Mesenchymal stem cell (in vitro differentiated cells and primary cell): ENCODE data around the gene SMIM3.

Experiments
- DNase-seq: peaks from one replicate; pipeline ENCODE4 v3.0.0-alpha.2; 2013
- H2AFZ ChIP-seq: one replicate; pipeline ENCODE4 v1.6.1; 2013; ENCODE audit warnings: low read depth, mild to moderate bottlenecking, control low read depth, inconsistent platforms, low read length, moderate library complexity
- H2AK5ac ChIP-seq: 2 replicates; pipeline ENCODE4 v1.6.1; 2013; ENCODE audit warnings: low read length, moderate library complexity, mild to moderate bottlenecking, inconsistent platforms; ENCODE audit not compliant: severe bottlenecking
- H2BK120ac ChIP-seq: one replicate; pipeline ENCODE4 v1.6.1; 2013; ENCODE audit warnings: low read depth, mild to moderate bottlenecking, inconsistent platforms, low read length, moderate library complexity
- H2BK12ac ChIP-seq, 2 experiments: one replicate each; pipeline ENCODE4 v1.6.1; 2013; ENCODE audit warnings: inconsistent platforms in 2 of 2, low read length in 2 of 2, mild to moderate bottlenecking in 2 of 2, moderate library complexity in 2 of 2, control low read depth in 1 of 2
- H2BK15ac ChIP-seq: one replicate; pipeline ENCODE4 v1.6.1; 2013; ENCODE audit warnings: mild to moderate bottlenecking, low read depth, inconsistent platforms; ENCODE audit not compliant: poor library complexity, severe bottlenecking
- H2BK5ac ChIP-seq: 2 replicates; pipeline ENCODE4 v1.6.1; 2013; ENCODE audit warnings: low read depth, mild to moderate bottlenecking, low read length, control low read depth, inconsistent platforms; ENCODE audit not compliant: poor library complexity, severe bottlenecking
- H3K14ac ChIP-seq, 2 experiments: one replicate each; pipeline ENCODE4 v1.6.1; 2013; ENCODE audit warnings: inconsistent platforms in 2 of 2, low read length in 2 of 2, control low read depth in 1 of 2, mild to moderate bottlenecking in 1 of 2, moderate library complexity in 1 of 2
- H3K18ac ChIP-seq, 2 experiments: one replicate each; pipeline ENCODE4 v1.6.1; 2013; ENCODE audit warnings: inconsistent platforms in 2 of 2, low read length in 2 of 2, control low read depth in 1 of 2, low read depth in 1 of 2, mild to moderate bottlenecking in 1 of 2
- H3K23ac ChIP-seq, 2 experiments: one replicate each; pipeline ENCODE4 v1.6.1; 2013; ENCODE audit warnings: inconsistent platforms in 2 of 2, low read length in 2 of 2, mild to moderate bottlenecking in 2 of 2, moderate library complexity in 2 of 2, control low read depth in 1 of 2
- H3K27ac ChIP-seq: 2 replicates; pipeline ENCODE4 v1.5.1; 2013; ENCODE audit warnings: mild to moderate bottlenecking, moderate library complexity, low read length, control low read depth, inconsistent platforms; ENCODE audit not compliant: poor library complexity, severe bottlenecking
- H3K27me3 ChIP-seq, 2 experiments: 2 replicates each; pipeline versions ENCODE4 v1.6.1 to v1.7.0; 2013; ENCODE audit warnings: low read length in 2 of 2, mild to moderate bottlenecking in 2 of 2, moderate library complexity in 2 of 2, control low read depth in 1 of 2, inconsistent platforms in 1 of 2; ENCODE audit not compliant: control insufficient read depth in 1 of 2, insufficient read depth in 1 of 2
- H3K36me3 ChIP-seq, 2 experiments: 2 replicates each; pipeline versions ENCODE4 v1.6.1 to v1.7.0; 2013; ENCODE audit warnings: low read length in 2 of 2, control low read depth in 1 of 2, inconsistent platforms in 1 of 2, low read depth in 1 of 2, mild to moderate bottlenecking in 1 of 2; ENCODE audit not compliant: insufficient read depth in 2 of 2, control insufficient read depth in 1 of 2
- H3K4ac ChIP-seq, 2 experiments: one replicate each; pipeline ENCODE4 v1.6.1; 2013; ENCODE audit warnings: inconsistent platforms in 2 of 2, low read length in 2 of 2, mild to moderate bottlenecking in 2 of 2, moderate library complexity in 2 of 2, control low read depth in 1 of 2, low read depth in 1 of 2
- H3K4me1 ChIP-seq: 2 replicates; pipeline ENCODE4 v1.6.1; 2013; ENCODE audit warnings: low read depth, low read length, control low read depth; ENCODE audit not compliant: control insufficient read depth, insufficient read depth
- H3K4me2 ChIP-seq: 2 replicates; pipeline ENCODE4 v1.6.1; 2013; ENCODE audit warnings: low read length, mild to moderate bottlenecking, inconsistent platforms; ENCODE audit not compliant: poor library complexity, severe bottlenecking
- H3K4me3 ChIP-seq, 2 experiments: 2 replicates each; pipeline versions ENCODE4 v1.5.1 to v1.7.0; 2013; ENCODE audit warnings: low read length in 2 of 2, mild to moderate bottlenecking in 2 of 2, control low read depth in 1 of 2, low read depth in 1 of 2; ENCODE audit not compliant: insufficient read depth in 1 of 2
- H3K79me1 ChIP-seq: replicated peaks from 2 replicates; pipeline ENCODE4 v1.6.1; 2013; ENCODE audit warnings: mild to moderate bottlenecking, control low read depth, low read length, inconsistent platforms; ENCODE audit not compliant: poor library complexity, severe bottlenecking
- H3K9ac ChIP-seq: 2 replicates; pipeline ENCODE4 v1.7.0; 2013; ENCODE audit warnings: mild to moderate bottlenecking, low read length, moderate library complexity
- H3K9me3 ChIP-seq: 2 replicates; pipeline ENCODE4 v1.7.0; 2013; ENCODE audit warnings: mild to moderate bottlenecking, low read length; ENCODE audit not compliant: control insufficient read depth
- H4K8ac ChIP-seq: one replicate; pipeline ENCODE4 v1.6.1; 2013; ENCODE audit warnings: inconsistent platforms, mild to moderate bottlenecking, low read length, moderate library complexity
- H4K91ac ChIP-seq: one replicate; pipeline ENCODE4 v1.6.1; 2013; ENCODE audit warnings: mild to moderate bottlenecking, low read length, inconsistent platforms
- WGBS: methylation state at CpG from one replicate; pipeline ENCODE4 v1.1.7; 2013; ENCODE audit warnings: mixed read lengths; 5-methylcytosine and 5-hydroxymethylcytosine counted together

SMIM3 gene

GRCh38 chr5:150783422-150783928 lies 4.9 kb downstream of the SMIM3 start:
- Histone ChIP-seq H3K27me3 (no peaks in the 10 kb centered on the region), H3K4me2 (no peak overlapping the region), H2AFZ (no peak overlapping the region), H2AK5ac (no peak overlapping the region), H3K36me3 (peaks cover 0 to 50% of the 10 kb centered on the region in 2 experiments), H3K4ac (peak overlapping the region; percentile 85 to 93), H2BK15ac (no peak overlapping the region), H3K9ac (peak overlapping the region; percentile 96), H4K8ac (no peak overlapping the region), H4K91ac (peak overlapping the region; percentile 63), H3K4me3 (peak overlapping the region in 1 of 2 experiments; percentile 64), H3K23ac (peak overlapping the region in 1 of 2 experiments; percentile 86), H2BK5ac (no peak overlapping the region), H3K9me3 (peaks cover 3% of the 10 kb centered on the region), H3K27ac (peak overlapping the region; percentile 57), H3K14ac (peak overlapping the region in 1 of 2 experiments; percentile 44), H3K18ac (peak overlapping the region; percentile 71 to 74), H2BK12ac (peak overlapping the region; percentile 49 to 85), H2BK120ac (peak overlapping the region; percentile 57), H3K4me1 (peaks cover 23% of the 10 kb centered on the region), H3K79me1 (peaks cover 14% of the 10 kb centered on the region)
- WGBS = 31% methylated on average over 7 of the region's 7 CpGs
- peak; percentile 88 for DNase-seq

DNA sequence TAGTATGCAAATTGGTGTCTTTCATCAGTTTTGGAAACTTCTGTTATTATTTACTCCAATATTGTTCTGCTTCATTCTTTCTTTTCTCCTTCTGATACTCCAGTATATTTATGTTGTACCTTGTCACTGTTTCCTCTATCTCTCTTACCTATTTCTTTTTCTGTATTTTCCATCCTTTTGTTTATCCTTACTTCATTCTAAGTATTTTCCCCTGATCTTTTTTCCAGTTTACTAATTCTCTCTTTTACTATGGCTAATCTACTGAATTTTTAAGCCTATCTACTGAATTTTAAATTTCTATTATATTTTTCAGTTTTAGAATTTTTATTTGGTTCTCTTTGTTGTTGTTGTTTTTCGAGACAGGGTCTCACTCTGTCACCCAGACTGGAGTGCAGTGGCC lies 7.4 kb downstream of the SMIM3 start:
- Histone ChIP-seq H2AK5ac (no peak overlapping the region), H3K23ac (no peak overlapping the region), H3K4me1 (peaks cover 16% of the 10 kb centered on the region), H2BK15ac (no peak overlapping the region), H3K18ac (no peak overlapping the region), H2BK12ac (no peak overlapping the region), H3K4ac (no peak overlapping the region), H3K4me3 (peak overlapping the region in 1 of 2 experiments; percentile 49), H4K8ac (no peak overlapping the region), H2AFZ (no peak overlapping the region), H3K4me2 (no peak overlapping the region), H2BK120ac (no peak overlapping the region), H3K9me3 (peaks cover 3% of the 10 kb centered on the region), H2BK5ac (no peak overlapping the region), H4K91ac (no peak overlapping the region), H3K27ac (no peak overlapping the region), H3K27me3 (no peaks in the 10 kb centered on the region), H3K14ac (no peak overlapping the region), H3K9ac (peak overlapping the region; percentile 69), H3K79me1 (peaks cover 15% of the 10 kb centered on the region), H3K36me3 (peaks cover 0 to 39% of the 10 kb centered on the region in 2 experiments)
- DNase-seq = no peak
- 88% methylated on average over 1 of the region's 1 CpG for WGBS

- Histone ChIP-seq H3K79me1 (peaks cover 15% of the 10 kb centered on the region), H3K36me3 (peaks cover 0 to 35% of the 10 kb centered on the region in 2 experiments), H3K4me3 (peak overlapping the region in 1 of 2 experiments; percentile 49), H3K4me1 (peaks cover 14% of the 10 kb centered on the region), H3K4ac (no peak overlapping the region), H2AK5ac (no peak overlapping the region), H3K27me3 (no peaks in the 10 kb centered on the region), H4K91ac (no peak overlapping the region), H2BK5ac (no peak overlapping the region), H3K27ac (no peak overlapping the region), H3K18ac (peak overlapping the region in 1 of 2 experiments; percentile 34), H2BK120ac (no peak overlapping the region), H3K9me3 (peaks cover 3% of the 10 kb centered on the region), H4K8ac (no peak overlapping the region), H3K9ac (peak overlapping the region; percentile 69), H3K23ac (no peak overlapping the region), H3K14ac (no peak overlapping the region), H2BK12ac (no peak overlapping the region), H2BK15ac (no peak overlapping the region), H2AFZ (no peak overlapping the region), H3K4me2 (no peak overlapping the region)
- DNase-seq = no peak
- 88% methylated on average over 1 of the region's 1 CpG for WGBS
Measured at GRCh38 chr5:150786876-150787275, 8.3 kb downstream of the SMIM3 start.

GRCh38 chr5:150787656-150788055 lies 9.1 kb downstream of the SMIM3 start:
- H4K91ac ChIP-seq = no peak overlapping the region
- no peak overlapping the region for H2BK5ac ChIP-seq
- peaks cover 0 to 32% of the 10 kb centered on the region in 2 experiments for H3K36me3 ChIP-seq
- H3K4me2 ChIP-seq = no peak overlapping the region
- 43% methylated on average over 1 of the region's 1 CpG for WGBS
- H2BK120ac ChIP-seq = no peak overlapping the region
- H3K27me3 ChIP-seq = no peaks in the 10 kb centered on the region
- DNase-seq = no peak
- H2AFZ ChIP-seq = no peak overlapping the region
- H3K4me3 ChIP-seq = peak overlapping the region in 1 of 2 experiments; percentile 49
- no peak overlapping the region for H2BK12ac ChIP-seq
- no peak overlapping the region for H3K23ac ChIP-seq
- no peak overlapping the region for H3K18ac ChIP-seq
- H3K14ac ChIP-seq = no peak overlapping the region
- H3K79me1 ChIP-seq = peaks cover 18% of the 10 kb centered on the region
- H3K9me3 ChIP-seq = peaks cover 3% of the 10 kb centered on the region
- no peak overlapping the region for H2BK15ac ChIP-seq
- H2AK5ac ChIP-seq = no peak overlapping the region
- H3K9ac ChIP-seq = peak overlapping the region; percentile 69
- H3K4me1 ChIP-seq = peaks cover 12% of the 10 kb centered on the region
- no peak overlapping the region for H3K4ac ChIP-seq
- no peak overlapping the region for H3K27ac ChIP-seq
- H4K8ac ChIP-seq = no peak overlapping the region
